Measurements from ENCODE around the gene UXS1. TPM values are rescaled to one million over a fixed set of nuclear protein-coding genes. Genes with fewer than 3 reads are reported as not detected.

Gene UXS1
- polyA plus RNA-seq, 1 donor from 2014 or later = 19.1 TPM

DNA sequence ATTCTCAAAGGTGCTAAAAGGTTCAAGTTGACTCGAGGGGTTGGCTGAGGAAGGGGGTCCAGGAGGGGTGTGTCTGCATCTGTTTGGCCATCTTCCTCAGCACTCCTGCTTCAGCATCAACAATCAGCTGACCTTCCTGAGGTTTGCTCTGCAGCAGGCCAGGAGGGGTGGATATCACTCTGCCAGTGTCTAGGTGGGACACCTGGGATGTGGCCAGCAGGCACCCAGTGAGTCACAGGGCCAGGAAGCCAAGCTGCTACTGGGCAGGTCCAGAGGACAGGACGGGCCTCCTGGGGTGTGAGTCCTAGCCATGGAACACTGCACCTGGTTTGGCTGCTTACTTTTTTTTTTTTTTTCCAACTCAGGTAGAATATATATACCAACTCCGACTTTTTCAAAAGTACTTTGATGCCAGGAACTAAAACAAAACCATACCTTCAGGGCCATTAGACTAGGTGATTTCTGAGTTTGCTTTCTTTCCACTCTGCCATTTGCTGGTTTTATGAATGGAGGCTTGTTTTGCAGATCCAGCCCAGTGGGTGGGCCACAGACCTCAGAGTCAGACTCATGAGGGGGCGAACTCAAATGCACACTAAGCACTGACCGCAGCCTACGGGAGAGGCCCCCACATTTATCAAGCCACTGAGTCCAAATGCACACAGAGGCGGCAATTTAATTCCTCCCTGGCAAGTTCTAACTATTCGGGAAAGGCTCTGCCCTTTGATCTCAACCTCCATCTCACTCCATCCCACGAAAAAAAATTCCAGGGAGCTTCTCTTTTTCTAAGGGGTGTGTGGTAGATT lies 76.0 kb downstream of the UXS1 start:
- Histone ChIP-seq H3F3A (ENCODE audit: insufficient read depth, low read length, poor library complexity, severe bottlenecking) (no peaks in the 10 kb centered on the region), H2AFZ (ENCODE audit: low read depth, low read length) (no peak overlapping the region), H3K9me2 (ENCODE audit: insufficient read depth, low read length) (no peaks in the 10 kb centered on the region), H3K36me3 (ENCODE audit: insufficient read depth, low read length) (peaks cover 9% of the 10 kb centered on the region), H3K79me2 (replicated peaks; ENCODE audit: insufficient read depth, low read length) (no peaks in the 10 kb centered on the region), H3K9ac (ENCODE audit: low read length) (no peak overlapping the region), H3K27ac (ENCODE audit: low read length) (no peak overlapping the region), H3K4me3 (ENCODE audit: low read length) (no peak overlapping the region), H3K4me2 (ENCODE audit: low read length) (no peak overlapping the region), H4K20me1 (ENCODE audit: insufficient read depth) (no peaks in the 10 kb centered on the region), H3K9me3 (ENCODE audit: low read length) (no peaks in the 10 kb centered on the region), H3K27me3 (ENCODE audit: insufficient read depth, low read depth, low read length) (no peaks in the 10 kb centered on the region)
- TF ChIP-seq EZH2 (IDR thresholded peaks at IDR 0.05; ENCODE audit: borderline replicate concordance, insufficient read depth, low read length, poor library complexity, severe bottlenecking) (no peak), MXI1 (conservative IDR thresholded peaks at IDR 0.05; ENCODE audit: poor library complexity, severe bottlenecking) (no peak), REST (IDR thresholded peaks at IDR 0.05; ENCODE audit: borderline replicate concordance) (no peak), RAD21 (conservative IDR thresholded peaks at IDR 0.05) (no peak)
- TF ChIP-seq, protein P1, sequence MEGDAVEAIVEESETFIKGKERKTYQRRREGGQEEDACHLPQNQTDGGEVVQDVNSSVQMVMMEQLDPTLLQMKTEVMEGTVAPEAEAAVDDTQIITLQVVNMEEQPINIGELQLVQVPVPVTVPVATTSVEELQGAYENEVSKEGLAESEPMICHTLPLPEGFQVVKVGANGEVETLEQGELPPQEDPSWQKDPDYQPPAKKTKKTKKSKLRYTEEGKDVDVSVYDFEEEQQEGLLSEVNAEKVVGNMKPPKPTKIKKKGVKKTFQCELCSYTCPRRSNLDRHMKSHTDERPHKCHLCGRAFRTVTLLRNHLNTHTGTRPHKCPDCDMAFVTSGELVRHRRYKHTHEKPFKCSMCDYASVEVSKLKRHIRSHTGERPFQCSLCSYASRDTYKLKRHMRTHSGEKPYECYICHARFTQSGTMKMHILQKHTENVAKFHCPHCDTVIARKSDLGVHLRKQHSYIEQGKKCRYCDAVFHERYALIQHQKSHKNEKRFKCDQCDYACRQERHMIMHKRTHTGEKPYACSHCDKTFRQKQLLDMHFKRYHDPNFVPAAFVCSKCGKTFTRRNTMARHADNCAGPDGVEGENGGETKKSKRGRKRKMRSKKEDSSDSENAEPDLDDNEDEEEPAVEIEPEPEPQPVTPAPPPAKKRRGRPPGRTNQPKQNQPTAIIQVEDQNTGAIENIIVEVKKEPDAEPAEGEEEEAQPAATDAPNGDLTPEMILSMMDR (IDR thresholded peaks at IDR 0.05; ENCODE audit: poor library complexity, severe bottlenecking) = no peak

DNA sequence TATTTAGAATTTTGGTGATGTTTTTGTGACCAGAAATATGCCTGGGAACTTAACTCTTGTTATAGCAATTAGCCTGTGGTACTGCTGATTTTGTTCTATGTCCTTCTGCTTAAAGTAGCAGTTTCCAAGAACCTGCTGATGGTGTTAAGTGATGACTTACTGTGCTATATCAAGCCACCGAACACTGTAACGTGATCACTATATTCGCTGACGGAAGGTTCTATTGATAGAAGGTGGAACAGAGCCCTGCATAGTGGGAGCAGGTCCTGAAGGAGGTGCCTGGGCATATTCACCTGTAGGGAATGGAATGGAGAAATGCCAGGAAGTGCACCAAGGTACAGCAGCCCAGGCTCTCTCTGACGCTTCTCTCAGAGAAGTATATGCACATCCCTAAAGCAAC lies 76.8 kb downstream of the UXS1 start:
- H3K27me3 ChIP-seq (ENCODE audit: insufficient read depth, low read depth, low read length) = no peaks in the 10 kb centered on the region
- H3K79me2 ChIP-seq (replicated peaks; ENCODE audit: insufficient read depth, low read length) = no peaks in the 10 kb centered on the region
- no peak overlapping the region for H3K4me2 ChIP-seq (ENCODE audit: low read length)
- no peaks in the 10 kb centered on the region for H3K9me3 ChIP-seq (ENCODE audit: low read length)
- no peak overlapping the region for H3K27ac ChIP-seq (ENCODE audit: low read length)
- H3F3A ChIP-seq (ENCODE audit: insufficient read depth, low read length, poor library complexity, severe bottlenecking) = no peaks in the 10 kb centered on the region
- H3K9me2 ChIP-seq (ENCODE audit: insufficient read depth, low read length) = no peaks in the 10 kb centered on the region
- H3K4me3 ChIP-seq (ENCODE audit: low read length) = no peak overlapping the region
- no peaks in the 10 kb centered on the region for H4K20me1 ChIP-seq (ENCODE audit: insufficient read depth)
- no peak overlapping the region for H2AFZ ChIP-seq (ENCODE audit: low read depth, low read length)
- H3K36me3 ChIP-seq (ENCODE audit: insufficient read depth, low read length) = peaks cover 9% of the 10 kb centered on the region
- H3K9ac ChIP-seq (ENCODE audit: low read length) = no peak overlapping the region
- no peak for TF ChIP-seq TAF1 (IDR thresholded peaks at IDR 0.05; ENCODE audit: low read depth)
- no peak for TF ChIP-seq SMC3 (conservative IDR thresholded peaks at IDR 0.05; ENCODE audit: poor library complexity)
- no peak for TF ChIP-seq POLR2AphosphoS5 (IDR thresholded peaks at IDR 0.05)

- Histone ChIP-seq H3K9me3 (ENCODE audit: low read length) (no peaks in the 10 kb centered on the region), H2AFZ (ENCODE audit: low read depth, low read length) (no peak overlapping the region), H3K79me2 (replicated peaks; ENCODE audit: insufficient read depth, low read length) (no peaks in the 10 kb centered on the region), H3F3A (ENCODE audit: insufficient read depth, low read length, poor library complexity, severe bottlenecking) (no peaks in the 10 kb centered on the region), H4K20me1 (ENCODE audit: insufficient read depth) (no peaks in the 10 kb centered on the region), H3K9ac (ENCODE audit: low read length) (no peak overlapping the region), H3K27me3 (ENCODE audit: insufficient read depth, low read depth, low read length) (no peaks in the 10 kb centered on the region), H3K9me2 (ENCODE audit: insufficient read depth, low read length) (no peaks in the 10 kb centered on the region), H3K4me2 (ENCODE audit: low read length) (no peak overlapping the region), H3K27ac (ENCODE audit: low read length) (no peak overlapping the region), H3K36me3 (ENCODE audit: insufficient read depth, low read length) (peaks cover 9% of the 10 kb centered on the region), H3K4me3 (ENCODE audit: low read length) (no peak overlapping the region)
- TF ChIP-seq REST (IDR thresholded peaks at IDR 0.05; ENCODE audit: borderline replicate concordance) (no peak), EP300 (conservative IDR thresholded peaks at IDR 0.05; ENCODE audit: poor library complexity, severe bottlenecking) (no peak), MXI1 (conservative IDR thresholded peaks at IDR 0.05; ENCODE audit: poor library complexity, severe bottlenecking) (no peak), EZH2 (IDR thresholded peaks at IDR 0.05; ENCODE audit: borderline replicate concordance, insufficient read depth, low read length, poor library complexity, severe bottlenecking) (no peak), SMC3 (conservative IDR thresholded peaks at IDR 0.05; ENCODE audit: poor library complexity) (no peak), RAD21 (conservative IDR thresholded peaks at IDR 0.05) (no peak), TAF1 (IDR thresholded peaks at IDR 0.05; ENCODE audit: low read depth) (no peak)
- TF ChIP-seq, protein P1 (IDR thresholded peaks at IDR 0.05; ENCODE audit: poor library complexity, severe bottlenecking) = no peak
These were observed 77.9 kb downstream of the UXS1 start for GRCh38 chr2:106116248-106116647.
